ENCODE results near the gene ZNF426.

ZNF426 gene

DNA sequence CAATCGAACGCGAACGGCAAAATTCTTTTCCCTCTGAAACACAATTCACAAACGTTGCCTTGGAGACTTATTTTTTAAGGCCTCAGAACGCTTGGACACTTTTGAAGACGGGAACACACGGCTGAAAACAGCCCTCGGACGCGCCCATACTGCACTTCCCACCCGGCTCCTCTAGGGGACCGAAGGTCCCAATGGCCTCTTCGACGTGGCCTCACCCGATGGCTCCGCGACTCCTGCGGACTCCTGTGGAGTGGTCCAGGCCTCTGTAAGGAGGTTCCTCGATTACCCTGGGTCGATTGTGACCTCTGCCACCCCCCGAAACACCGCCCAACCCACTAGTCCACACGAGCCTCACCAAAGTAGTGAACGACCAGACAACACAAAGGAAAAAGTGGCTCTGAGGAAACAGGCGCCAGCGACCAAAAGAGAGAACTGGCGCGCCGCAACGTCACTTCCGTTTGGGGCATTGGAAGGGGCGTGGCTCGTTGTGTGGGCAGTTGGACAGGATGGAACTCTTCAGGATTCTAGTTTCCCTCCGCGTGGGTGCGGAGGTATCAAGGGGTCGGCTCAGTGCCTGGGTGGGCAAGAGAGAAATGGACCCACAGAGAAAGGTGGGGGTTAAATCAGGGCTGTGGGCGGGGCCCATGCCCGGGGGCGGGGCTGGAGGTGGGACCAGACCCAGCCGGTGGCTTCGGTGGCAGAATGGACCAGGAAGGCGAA is 40.1 kb downstream of the ZNF426 start, which contains the start of gene ZNF560:
TSS of gene ZNF560 (minus strand) at position 434 of the 720 bp plus-strand sequence. CDS start 23,303 bp downstream, outside the sequence.
- DNase-seq (ENCODE audit: low read depth, low spot score): no peak

GRCh38 chr19:9494096-9494495 is 44.3 kb downstream of the ZNF426 start:
- no peak for DNase-seq (ENCODE audit: low read depth, low spot score)

DNA sequence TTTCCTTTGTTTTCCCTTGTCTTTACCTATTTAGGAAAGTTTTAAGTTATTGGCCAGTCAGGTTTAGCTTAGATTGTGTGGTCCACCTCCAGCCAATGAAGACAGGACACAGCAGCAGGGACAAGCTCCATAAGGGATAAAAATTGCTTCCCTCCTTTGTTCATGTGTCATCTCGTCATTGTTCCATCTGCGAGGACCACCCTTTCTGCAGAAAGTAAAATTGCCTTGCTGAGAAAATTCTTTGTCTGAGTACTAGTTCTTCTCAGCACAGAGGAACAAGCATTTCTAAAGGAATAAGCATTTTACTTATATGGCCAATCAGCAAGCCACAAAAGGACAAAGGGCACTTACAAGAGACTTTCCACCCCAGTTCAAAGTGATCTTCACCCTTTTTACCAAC is 51.4 kb downstream of the ZNF426 start:
- DNase-seq (ENCODE audit: low read depth, low spot score): no peak

DNA sequence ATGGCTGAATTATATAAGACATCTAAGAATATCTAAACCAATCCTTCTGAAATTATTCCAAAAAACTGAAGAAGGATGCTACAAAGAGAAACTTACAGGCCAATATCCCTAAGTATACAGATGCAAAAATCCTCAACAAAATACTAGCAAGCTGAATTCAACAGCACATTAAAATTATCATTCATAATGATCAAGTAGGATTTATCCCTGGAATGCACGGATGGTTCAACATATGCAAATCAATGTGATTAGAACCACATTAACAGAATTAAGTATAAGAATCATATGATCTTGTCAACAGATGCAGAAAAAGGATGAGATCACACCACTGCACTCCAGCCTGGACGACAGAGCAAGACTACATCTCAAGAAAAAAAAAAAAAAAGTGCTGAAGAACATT is 53.3 kb downstream of the ZNF426 start:
- no peak for DNase-seq (ENCODE audit: low read depth, low spot score)

DNA sequence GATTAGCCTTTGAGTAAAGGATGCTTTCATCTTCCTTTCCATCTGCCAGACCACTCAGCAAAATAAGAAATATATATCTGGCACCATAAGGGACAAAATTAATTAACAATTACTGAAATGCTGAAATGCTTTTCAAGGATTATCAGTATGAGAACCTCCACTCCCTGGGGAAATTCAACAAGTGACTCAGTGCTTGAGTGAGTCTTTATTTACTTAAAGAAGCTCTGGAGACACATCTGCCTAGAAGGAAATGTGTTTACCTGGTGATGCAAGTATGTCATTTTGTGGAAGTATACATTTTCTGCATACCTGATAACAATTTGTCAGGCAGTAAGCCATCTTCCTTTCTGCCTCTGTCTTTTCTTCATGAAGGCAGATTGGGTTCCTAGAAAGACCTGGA is 63.5 kb downstream of the ZNF426 start:
- no peak for DNase-seq (ENCODE audit: low read depth, low spot score)

Measured in smooth muscle cell of the brain vasculature (primary cell).